Common myeloid progenitor, CD34-positive (primary cell): ENCODE results near the gene ATR.
A peak's percentile ranks its signal among the peaks of the same experiment; 100 is the strongest.
"Not testable (repeated sequence)": the region's sequence is repeated elsewhere in the genome, so short reads cannot be mapped to it uniquely, and the experiment has no call there.

Source experiments
- CTCF ChIA-PET: fragments of 350-600 bp; sonication (Branson Sonifier 250); formaldehyde crosslinking; loops from one replicate; lab custom pipeline; 2021; ENCODE audit warnings: antibody characterized with exemption; lab: Charles Lee
- POLR2A ChIA-PET: fragments of 350-600 bp; sonication (Branson Sonifier 250); formaldehyde crosslinking; loops from one replicate; lab custom pipeline; 2021; ENCODE audit warnings: antibody characterized with exemption; lab: Charles Lee
- DNase-seq, 3 donors: peaks; one replicate each; pipeline versions ENCODE4 v3.0.0 to v3.0.0-alpha.2; 2013
- H3K27ac ChIP-seq, 2 experiments: 1 replicate in 1 of 2; 2 replicates in 1 of 2; pipeline ENCODE4 v1.7.0; 2013; ENCODE audit warnings: inconsistent platforms in 2 of 2, low read length in 2 of 2, mild to moderate bottlenecking in 2 of 2, low read depth in 1 of 2, moderate library complexity in 1 of 2; ENCODE audit not compliant: severe bottlenecking in 2 of 2, insufficient read depth in 1 of 2, poor library complexity in 1 of 2
- H3K27me3 ChIP-seq, 5 experiments: replicated peaks in 2 of 5; 1 replicate in 3 of 5; 2 replicates in 2 of 5; pipeline versions ENCODE4 v1.6.1 to v1.7.0; 2013; ENCODE audit warnings: low read length in 4 of 5, mild to moderate bottlenecking in 2 of 5, moderate library complexity in 2 of 5, inconsistent platforms in 1 of 5; ENCODE audit not compliant: insufficient read depth in 5 of 5, control insufficient read depth in 4 of 5
- H3K36me3 ChIP-seq, 4 experiments: 1 replicate in 2 of 4; 2 replicates in 2 of 4; pipeline versions ENCODE4 v1.6.1 to v1.7.0; 2013; ENCODE audit warnings: low read length in 3 of 4, control low read depth in 1 of 4, mild to moderate bottlenecking in 1 of 4; ENCODE audit not compliant: control insufficient read depth in 4 of 4, insufficient read depth in 4 of 4
- H3K4me1 ChIP-seq, 4 experiments: 1 replicate in 3 of 4; 2 replicates in 1 of 4; pipeline versions ENCODE4 v1.6.1 to v1.7.1; 2013; ENCODE audit warnings: low read length in 3 of 4, mild to moderate bottlenecking in 3 of 4, control low read depth in 1 of 4, inconsistent platforms in 1 of 4, moderate library complexity in 1 of 4; ENCODE audit not compliant: control insufficient read depth in 4 of 4, insufficient read depth in 4 of 4; ENCODE audit errors: control extremely low read depth in 1 of 4
- H3K4me3 ChIP-seq, 7 experiments: 1 replicate in 4 of 7; 2 replicates in 3 of 7; pipeline versions ENCODE4 v1.5.1 to v1.7.0; 2013; ENCODE audit warnings: mild to moderate bottlenecking in 7 of 7, low read length in 6 of 7, moderate library complexity in 6 of 7, inconsistent platforms in 2 of 7, low read depth in 2 of 7, control low read depth in 1 of 7; ENCODE audit not compliant: insufficient read depth in 4 of 7, control insufficient read depth in 1 of 7; ENCODE audit errors: extremely low read depth in 1 of 7
- H3K9me3 ChIP-seq, 5 experiments: 1 replicate in 4 of 5; 2 replicates in 1 of 5; pipeline versions ENCODE4 v1.6.1 to v1.7.1; 2013; ENCODE audit warnings: low read length in 4 of 5, mild to moderate bottlenecking in 2 of 5, inconsistent platforms in 1 of 5, low read depth in 1 of 5, moderate library complexity in 1 of 5; ENCODE audit not compliant: control insufficient read depth in 4 of 5, insufficient read depth in 2 of 5; ENCODE audit errors: control extremely low read depth in 1 of 5
- WGBS: methylation state at CpG from one replicate; pipeline ENCODE4 v1.1.5; 2013; ENCODE audit not compliant: insufficient coverage; 5-methylcytosine and 5-hydroxymethylcytosine counted together

Gene ATR

DNA sequence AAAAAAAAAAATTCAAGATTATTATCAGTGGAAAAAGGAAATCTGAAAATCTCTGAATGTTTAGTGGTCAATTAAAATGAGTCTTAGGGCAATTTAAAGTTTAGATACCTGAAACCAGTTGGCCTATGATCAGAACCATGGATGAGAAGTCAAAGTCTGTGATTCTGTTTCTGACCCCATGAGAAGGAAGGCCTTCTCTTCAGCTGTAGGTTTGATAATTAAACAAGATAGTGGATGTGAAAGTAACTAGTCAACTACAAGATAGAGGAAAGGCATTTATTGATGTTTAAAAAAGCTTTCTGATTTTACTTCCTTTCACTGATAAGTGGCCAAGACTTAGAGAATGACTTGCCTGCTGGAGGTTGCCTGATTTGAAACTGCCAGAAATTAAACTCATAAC, 26.4 kb upstream of the ATR start:
- Histone ChIP-seq H3K27me3 (no peaks in the 10 kb centered on the region), H3K27ac (no peak overlapping the region), H3K9me3 (no peaks in the 10 kb centered on the region), H3K4me3 (no peak overlapping the region), H3K36me3 (peaks cover 0 to 3% (median 0%) of the 10 kb centered on the region in 4 experiments), H3K4me1 (no peaks in the 10 kb centered on the region)
- ChIA-PET CTCF (interaction anchor here (0.7 kb wide), 1 partner anchor 322 kb away, joined by 4 read pairs; no protein-coding TSS in a partner anchor), POLR2A (no interaction called here)
- no peak for DNase-seq

DNA sequence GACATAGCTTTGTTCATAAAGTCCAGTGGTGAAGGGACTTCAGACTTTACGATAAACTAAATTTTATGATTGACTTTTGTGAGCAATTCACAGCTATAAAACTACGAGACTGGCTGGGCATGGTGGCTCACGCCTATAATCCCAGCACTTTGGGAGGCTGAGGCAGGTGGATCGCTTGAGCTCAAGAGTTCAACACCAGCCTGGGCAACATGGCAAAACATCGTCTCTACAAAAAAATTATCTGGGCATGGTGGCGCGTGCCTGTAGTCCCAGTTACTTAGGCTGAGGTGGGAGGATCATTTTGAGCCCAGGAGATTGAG, 24.8 kb upstream of the ATR start:
- H3K27ac ChIP-seq, H3K4me3 ChIP-seq, H3K27me3 ChIP-seq, H3K4me1 ChIP-seq, DNase-seq, H3K9me3 ChIP-seq, H3K36me3 ChIP-seq, POLR2A ChIA-PET: not testable (repeated sequence)
- CTCF ChIA-PET: interaction anchor here (1.0 kb wide), 1 partner anchor 65 kb away, joined by 4 read pairs; no protein-coding TSS in a partner anchor
- 94% methylated on average over 7 of the region's 7 CpGs for WGBS

DNA sequence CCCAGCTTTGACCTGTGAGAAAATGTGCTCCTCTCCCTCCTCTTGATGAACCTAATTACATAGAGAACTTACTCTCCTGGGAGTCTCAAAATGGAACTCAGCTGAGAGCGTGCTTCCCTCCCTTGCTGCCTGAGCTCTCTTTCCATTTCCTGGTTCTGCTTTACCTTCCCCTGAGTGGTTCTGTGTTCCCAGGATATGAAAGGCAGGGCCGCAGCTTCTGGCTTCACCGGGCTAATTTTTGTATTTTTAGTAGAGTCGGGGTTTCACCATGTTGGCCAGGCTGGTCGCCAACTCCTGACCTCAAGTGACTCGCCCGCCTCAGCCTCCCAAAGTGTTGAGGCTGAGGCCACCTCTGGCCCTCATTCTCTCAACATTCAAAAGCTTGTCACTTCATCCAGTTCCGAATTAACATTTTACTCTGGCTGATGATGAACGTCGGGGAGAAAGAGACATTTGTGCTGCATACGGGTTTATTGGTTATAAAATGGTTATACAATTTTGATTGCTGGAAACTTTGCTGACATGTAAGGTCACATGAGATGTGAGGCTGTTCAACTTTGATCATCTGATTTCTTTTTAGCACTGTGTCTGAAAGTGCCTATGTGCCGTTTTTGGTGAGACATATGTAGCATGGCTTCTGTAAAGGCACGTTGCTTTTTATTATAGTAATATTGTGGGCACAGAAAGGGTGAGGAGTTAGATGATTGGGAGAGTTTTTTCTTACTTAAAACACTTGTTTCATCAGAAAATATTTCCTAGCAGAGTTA, 24.3 kb upstream of the ATR start:
- Histone ChIP-seq H3K4me1 (peaks cover 0 to 7% (median 4%) of the 10 kb centered on the region in 4 experiments), H3K27ac (no peak overlapping the region), H3K9me3 (no peaks in the 10 kb centered on the region), H3K36me3 (peaks cover 0 to 3% (median 0%) of the 10 kb centered on the region in 4 experiments), H3K4me3 (no peak overlapping the region), H3K27me3 (no peaks in the 10 kb centered on the region)
- DNase-seq: no peak
- ChIA-PET POLR2A (no interaction called here), CTCF (interaction anchor here (1.0 to 1.7 kb wide), 3 partner anchors 8 to 66 kb away, joined by 4 to 6 read pairs (median 4); no protein-coding TSS in a partner anchor)
- 88% methylated on average over 9 of the region's 13 CpGs for WGBS

DNA sequence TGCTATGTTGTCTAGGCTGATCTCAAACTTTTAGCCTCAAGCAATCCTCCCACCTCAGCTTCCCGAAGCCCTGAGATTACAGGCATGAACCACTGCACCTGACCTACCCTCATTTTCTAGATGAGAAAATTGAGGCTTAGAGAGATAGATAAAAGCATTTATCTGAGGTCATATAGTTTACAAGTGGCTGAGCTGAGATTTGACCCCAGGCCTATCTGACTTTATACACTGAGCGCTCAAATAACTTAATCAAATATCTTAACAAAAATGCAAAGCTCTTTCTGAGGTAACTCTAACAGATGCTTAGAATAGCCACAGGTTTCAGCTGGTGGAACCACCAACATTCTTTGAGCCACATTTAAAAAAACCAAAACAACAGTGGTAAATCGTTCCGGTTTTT, 23.2 kb upstream of the ATR start:
- POLR2A ChIA-PET: interaction anchor here (0.9 kb wide), 1 partner anchor 313 kb away, joined by 3 read pairs; no protein-coding TSS in a partner anchor
- Histone ChIP-seq H3K4me1 (peaks cover under 1 to 18% (median 10%) of the 10 kb centered on the region in 4 experiments), H3K9me3 (no peaks in the 10 kb centered on the region), H3K4me3 (no peak overlapping the region), H3K27me3 (no peaks in the 10 kb centered on the region), H3K36me3 (peaks cover 0 to 3% (median 0%) of the 10 kb centered on the region in 4 experiments), H3K27ac (no peak overlapping the region)
- no peak for DNase-seq
- 86% methylated on average over 1 of the region's 4 CpGs for WGBS
- CTCF ChIA-PET: interaction anchor here (1.1 to 1.7 kb wide), 3 partner anchors 9 to 15 kb away, joined by 4 to 6 read pairs (median 4); no protein-coding TSS in a partner anchor

DNA sequence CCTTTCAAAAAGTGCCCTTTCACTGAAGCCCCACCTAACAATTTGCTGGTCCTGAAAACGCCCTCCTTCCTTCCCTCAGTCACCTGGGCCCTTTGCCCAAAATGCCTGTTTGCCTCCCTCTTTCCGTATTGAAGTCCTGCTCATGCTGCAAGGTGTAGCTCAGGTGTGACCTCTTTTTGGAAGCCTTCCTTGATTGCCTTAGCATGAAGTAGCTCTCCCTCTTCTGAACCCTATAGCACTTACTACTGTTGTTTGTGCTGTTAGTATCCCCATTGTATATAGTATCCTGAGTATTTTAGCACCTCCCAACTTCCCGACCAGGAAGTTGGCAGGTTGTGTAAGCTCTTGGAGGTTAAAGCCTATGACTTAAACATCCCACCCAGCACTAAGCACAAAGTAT, 19.4 kb upstream of the ATR start:
- peaks cover 6 to 29% (median 19%) of the 10 kb centered on the region in 4 experiments for H3K4me1 ChIP-seq
- ChIA-PET CTCF (interaction anchor here (0.7 to 2.0 kb wide), 8 partner anchors 9 to 121 kb away, joined by 3 to 7 read pairs (median 4); no protein-coding TSS in a partner anchor), POLR2A (no interaction called here)
- peak overlapping the region in 1 of 7 experiments; percentile 89 for H3K4me3 ChIP-seq
- peaks cover 0 to 3% (median 0%) of the 10 kb centered on the region in 4 experiments for H3K36me3 ChIP-seq
- 88% methylated on average over 2 of the region's 3 CpGs for WGBS
- H3K9me3 ChIP-seq: no peaks in the 10 kb centered on the region
- H3K27me3 ChIP-seq: no peaks in the 10 kb centered on the region
- no peak for DNase-seq
- H3K27ac ChIP-seq: no peak overlapping the region

DNA sequence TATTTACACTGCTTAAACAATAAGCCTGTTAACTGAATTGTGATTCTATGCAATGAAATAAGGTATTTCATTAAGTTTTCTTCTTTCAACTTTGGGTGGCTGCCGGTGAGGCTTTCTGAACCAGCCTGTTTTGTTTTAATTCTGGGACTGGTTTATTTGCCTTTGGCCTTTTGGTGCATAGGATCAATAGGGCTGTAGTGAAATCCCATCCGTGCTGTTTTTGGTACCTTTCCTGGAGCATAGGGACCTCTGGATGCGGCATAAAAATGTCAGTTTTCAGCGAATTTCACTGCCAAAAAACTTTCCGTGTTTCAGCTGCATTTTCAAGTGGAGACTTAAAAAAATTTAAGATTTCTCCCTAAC, 18.2 kb upstream of the ATR start:
- WGBS: 20% methylated on average over 5 of the region's 5 CpGs
- Histone ChIP-seq H3K27ac (no peak overlapping the region), H3K9me3 (no peaks in the 10 kb centered on the region), H3K27me3 (no peaks in the 10 kb centered on the region), H3K36me3 (no peaks in the 10 kb centered on the region), H3K4me1 (peaks cover 6 to 29% (median 19%) of the 10 kb centered on the region in 4 experiments), H3K4me3 (peak overlapping the region; percentile 72 to 97 (median 87))
- DNase-seq: peak in 1 of 3 donors; percentile 16
- CTCF ChIA-PET: interaction anchor here (0.7 to 2.0 kb wide), 8 partner anchors 10 to 118 kb away, joined by 3 to 5 read pairs (median 4); no protein-coding TSS in a partner anchor
- POLR2A ChIA-PET: no interaction called here
